GM12874 (cell line): ENCODE results near the gene ZNF497.
A peak's percentile ranks its signal among the peaks of the same experiment; 100 is the strongest.

Experiments used
- TF ChIP-seq, protein P1 (sequence below): IDR thresholded peaks from 2 replicates; pipeline ENCODE4 v1.5.1; 2011; ENCODE audit warnings: low read depth, mild to moderate bottlenecking, control low read depth, low read length, moderate library complexity; ENCODE audit not compliant: insufficient read depth

The ZNF497 gene

DNA sequence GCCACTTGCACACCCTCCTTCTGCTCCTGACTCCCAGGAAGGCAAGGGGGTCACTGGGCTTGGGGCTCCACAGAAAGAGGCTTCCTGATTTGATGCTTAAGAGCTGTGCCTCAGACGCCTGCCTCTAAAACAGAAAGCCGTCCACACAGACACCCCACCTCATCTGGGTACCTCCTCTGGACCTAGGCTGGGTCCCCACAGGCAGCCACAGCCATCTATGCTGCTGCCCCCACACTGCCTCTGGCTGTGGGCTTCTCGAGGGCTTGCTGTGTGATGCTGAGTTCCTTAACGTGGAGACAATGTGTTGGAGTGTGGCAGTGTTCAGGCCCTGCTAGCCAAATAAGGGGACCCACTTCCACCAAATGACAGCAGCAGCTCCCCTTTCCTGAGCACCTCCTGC, 44.3 kb downstream of the ZNF497 start:
- TF ChIP-seq, protein P1, sequence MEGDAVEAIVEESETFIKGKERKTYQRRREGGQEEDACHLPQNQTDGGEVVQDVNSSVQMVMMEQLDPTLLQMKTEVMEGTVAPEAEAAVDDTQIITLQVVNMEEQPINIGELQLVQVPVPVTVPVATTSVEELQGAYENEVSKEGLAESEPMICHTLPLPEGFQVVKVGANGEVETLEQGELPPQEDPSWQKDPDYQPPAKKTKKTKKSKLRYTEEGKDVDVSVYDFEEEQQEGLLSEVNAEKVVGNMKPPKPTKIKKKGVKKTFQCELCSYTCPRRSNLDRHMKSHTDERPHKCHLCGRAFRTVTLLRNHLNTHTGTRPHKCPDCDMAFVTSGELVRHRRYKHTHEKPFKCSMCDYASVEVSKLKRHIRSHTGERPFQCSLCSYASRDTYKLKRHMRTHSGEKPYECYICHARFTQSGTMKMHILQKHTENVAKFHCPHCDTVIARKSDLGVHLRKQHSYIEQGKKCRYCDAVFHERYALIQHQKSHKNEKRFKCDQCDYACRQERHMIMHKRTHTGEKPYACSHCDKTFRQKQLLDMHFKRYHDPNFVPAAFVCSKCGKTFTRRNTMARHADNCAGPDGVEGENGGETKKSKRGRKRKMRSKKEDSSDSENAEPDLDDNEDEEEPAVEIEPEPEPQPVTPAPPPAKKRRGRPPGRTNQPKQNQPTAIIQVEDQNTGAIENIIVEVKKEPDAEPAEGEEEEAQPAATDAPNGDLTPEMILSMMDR, result no peak

DNA sequence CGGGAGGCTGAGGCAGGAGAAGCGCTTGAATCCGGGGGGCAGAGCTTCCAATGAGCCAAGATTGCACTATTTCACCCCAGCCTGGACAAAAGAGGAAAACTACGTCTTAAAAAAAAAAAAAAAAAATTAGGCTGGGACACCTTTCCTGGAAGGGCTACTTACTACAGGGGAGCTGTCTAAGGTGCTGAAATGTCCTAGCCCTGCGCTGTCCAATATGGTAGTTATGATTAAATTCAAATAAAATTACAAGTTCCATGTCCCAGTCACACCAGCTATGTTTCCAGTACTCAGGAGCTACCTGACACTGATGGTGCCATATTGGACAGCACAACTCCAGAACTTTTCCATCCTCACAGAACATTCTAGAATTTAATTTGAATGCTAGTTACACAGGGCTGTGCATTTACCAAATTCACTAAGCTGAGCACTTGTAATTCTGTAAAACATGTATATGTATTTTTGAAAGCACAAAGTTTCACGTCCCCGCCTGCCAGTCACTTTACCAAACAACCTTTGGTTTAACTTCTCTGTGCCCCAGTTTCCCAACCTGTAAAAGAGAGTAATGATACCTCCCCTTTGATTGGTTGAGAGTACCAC, 45.0 kb downstream of the ZNF497 start:
- TF ChIP-seq, protein P1, result no peak

DNA sequence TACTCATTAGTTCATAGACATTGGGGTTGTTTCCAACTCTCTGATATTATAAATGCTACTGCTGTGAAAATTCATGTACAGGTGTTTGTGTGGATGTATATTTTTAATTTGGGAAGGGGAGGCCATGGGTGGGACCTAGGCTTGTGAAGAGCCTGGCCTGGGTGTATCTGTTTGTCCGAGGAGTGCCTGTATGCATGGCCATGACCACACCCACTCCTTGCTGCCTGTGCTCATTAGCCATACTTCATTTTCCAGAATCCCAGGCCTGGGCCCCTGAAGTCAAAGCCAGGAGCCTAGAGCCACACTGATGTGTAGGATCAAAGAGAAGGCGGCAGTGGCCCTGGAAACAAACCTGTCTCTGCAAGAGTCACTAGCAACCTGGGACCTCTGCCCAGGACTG, 47.0 kb downstream of the ZNF497 start:
- TF ChIP-seq, protein P1, result no peak

DNA sequence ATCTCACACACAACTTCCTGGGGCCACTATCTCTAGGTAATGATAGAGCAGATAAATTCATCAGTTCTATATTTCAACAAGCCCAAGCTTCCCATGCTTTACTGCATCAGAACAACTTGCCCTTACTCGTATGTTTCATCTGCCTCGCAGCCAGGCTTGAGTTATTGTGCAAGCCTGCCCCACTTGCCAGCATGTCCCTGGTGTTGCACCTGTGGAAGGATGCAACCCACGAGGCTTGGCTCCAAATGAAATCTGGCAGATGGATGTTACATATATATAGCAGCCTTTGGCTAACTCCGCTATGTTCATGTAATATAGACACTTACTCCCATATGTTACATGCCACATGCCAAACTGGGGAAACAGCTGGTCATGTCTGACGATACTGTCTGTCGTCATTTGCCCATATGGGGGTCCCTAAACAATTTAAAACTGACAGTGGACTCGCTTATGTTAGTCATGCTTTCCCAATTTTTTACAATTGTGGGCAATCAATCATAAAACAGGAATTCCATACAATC, 51.1 kb downstream of the ZNF497 start:
- TF ChIP-seq, protein P1, result no peak

DNA sequence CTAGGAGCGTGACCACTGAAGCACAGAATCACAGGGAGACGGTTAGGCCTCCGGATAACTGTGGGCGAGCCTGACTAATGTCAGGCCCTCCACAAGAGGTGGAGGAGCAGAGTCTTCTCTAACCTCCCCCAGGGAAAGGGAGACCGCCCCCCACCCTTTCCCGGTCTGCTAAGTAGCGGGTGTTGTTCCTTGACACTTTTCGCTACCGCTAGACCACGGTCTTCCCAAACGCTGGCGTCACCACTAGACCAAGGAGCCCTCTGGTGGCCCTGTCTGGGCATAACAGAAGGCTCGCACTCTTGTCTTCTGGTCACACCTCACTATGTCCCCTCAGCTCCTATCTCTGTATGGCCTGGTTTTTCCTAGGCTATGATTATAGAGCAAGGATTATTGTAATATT, 51.9 kb downstream of the ZNF497 start:
- TF ChIP-seq, protein P1, result peak; percentile 12; the same call in 1 of the 2 replicates

DNA sequence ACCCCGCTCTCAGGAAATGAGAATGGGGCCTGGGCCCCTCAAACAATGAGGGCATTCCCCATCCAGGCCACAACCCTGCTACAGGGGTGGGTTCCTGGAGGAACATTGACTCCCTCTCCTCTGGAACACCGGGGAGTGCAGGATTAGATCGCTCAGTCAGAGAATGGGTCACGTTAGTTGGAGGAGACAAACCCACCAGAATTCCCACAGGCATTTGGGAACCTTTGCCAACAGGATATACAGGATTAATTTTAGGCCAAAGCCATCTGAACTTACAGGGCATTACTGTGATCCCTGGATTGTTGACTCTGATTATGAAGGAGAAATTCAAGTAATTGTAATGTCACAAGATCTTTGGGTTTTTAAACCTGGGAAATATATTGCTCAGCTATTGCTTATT, 54.8 kb downstream of the ZNF497 start:
- TF ChIP-seq, protein P1, result no peak

DNA sequence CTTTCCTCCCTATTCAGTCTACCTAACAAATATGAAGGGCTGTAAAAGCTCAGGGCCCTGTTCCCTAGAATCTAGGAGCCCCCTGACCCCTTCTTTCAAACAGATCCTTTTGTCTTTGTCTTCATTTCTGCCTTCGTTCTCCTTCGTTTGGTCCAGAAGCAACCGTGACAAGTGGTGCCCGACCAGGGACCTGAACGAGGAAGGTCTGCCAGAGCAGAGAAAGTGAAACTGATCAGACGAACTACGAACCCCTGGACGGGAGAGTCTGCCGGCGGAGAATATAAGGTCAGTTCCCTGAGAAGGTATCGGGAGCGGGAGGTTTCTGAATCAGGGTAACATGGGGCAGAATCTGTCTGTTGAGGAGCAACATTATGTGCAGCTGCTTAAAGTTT, 56.6 kb downstream of the ZNF497 start:
- TF ChIP-seq, protein P1, result no peak
